Measurements from ENCODE around the gene ARHGAP40. TPM values are rescaled to one million over a fixed set of nuclear protein-coding genes. Genes with fewer than 3 reads are reported as not detected.

Gene ARHGAP40
- total RNA-seq, 1 experiment from 2014 or later, result 0.14 TPM

DNA sequence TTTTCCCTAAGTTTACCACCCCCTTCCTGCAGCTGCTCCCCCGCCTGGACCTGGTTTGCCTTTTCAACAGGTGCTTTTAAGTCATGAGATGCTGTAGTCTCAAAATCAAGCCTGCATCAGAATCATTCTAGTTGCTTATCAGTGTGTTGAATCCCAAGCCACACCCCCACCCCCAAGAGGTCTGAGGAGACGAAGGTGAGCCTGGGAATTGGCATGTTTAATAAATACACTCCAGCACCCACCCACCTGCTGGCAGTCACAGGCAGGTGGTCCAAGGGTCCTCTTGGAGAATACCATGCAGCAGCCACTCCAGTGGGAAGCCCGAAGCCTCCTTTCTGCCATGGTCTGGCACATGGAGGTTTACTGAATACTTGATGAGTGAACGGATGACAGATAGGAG is 21.7 kb upstream of the ARHGAP40 start:
- no TSS peak for BruUV-seq (replicated peaks)
- intact Hi-C loops (cut with micrococcal nuclease; ENCODE audit: unreplicated experiment), result no loop called here
- Histone ChIP-seq H3K4me1 (no peaks in the 10 kb centered on the region), H3K27me3 (replicated peaks; ENCODE audit: control insufficient read depth, insufficient read depth, low read length) (peaks cover 1% of the 10 kb centered on the region; the same call in 1 of the 2 replicates), H3K9me3 (no peaks in the 10 kb centered on the region), H3K36me3 (ENCODE audit: control insufficient read depth, insufficient read depth, low read length) (no peaks in the 10 kb centered on the region), H3K4me3 (ENCODE audit: low read depth, low read length) (no peak overlapping the region)
- H3K4me3 Mint-ChIP-seq (ENCODE audit: unreplicated experiment), result no peak overlapping the region
- no peaks in the 10 kb centered on the region for H3K4me1 Mint-ChIP-seq (ENCODE audit: low read depth, unreplicated experiment)
- TF ChIP-seq, protein P1, sequence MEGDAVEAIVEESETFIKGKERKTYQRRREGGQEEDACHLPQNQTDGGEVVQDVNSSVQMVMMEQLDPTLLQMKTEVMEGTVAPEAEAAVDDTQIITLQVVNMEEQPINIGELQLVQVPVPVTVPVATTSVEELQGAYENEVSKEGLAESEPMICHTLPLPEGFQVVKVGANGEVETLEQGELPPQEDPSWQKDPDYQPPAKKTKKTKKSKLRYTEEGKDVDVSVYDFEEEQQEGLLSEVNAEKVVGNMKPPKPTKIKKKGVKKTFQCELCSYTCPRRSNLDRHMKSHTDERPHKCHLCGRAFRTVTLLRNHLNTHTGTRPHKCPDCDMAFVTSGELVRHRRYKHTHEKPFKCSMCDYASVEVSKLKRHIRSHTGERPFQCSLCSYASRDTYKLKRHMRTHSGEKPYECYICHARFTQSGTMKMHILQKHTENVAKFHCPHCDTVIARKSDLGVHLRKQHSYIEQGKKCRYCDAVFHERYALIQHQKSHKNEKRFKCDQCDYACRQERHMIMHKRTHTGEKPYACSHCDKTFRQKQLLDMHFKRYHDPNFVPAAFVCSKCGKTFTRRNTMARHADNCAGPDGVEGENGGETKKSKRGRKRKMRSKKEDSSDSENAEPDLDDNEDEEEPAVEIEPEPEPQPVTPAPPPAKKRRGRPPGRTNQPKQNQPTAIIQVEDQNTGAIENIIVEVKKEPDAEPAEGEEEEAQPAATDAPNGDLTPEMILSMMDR (IDR thresholded peaks at IDR 0.05; ENCODE audit: insufficient read depth in 1 of 2, low read depth in 1 of 2, low read length in 1 of 2, severe bottlenecking in 1 of 2, unreplicated experiment in 1 of 2), result no peak
- H3K9me3 Mint-ChIP-seq (ENCODE audit: unreplicated experiment), result no peaks in the 10 kb centered on the region
- H3K27me3 Mint-ChIP-seq (ENCODE audit: insufficient read depth, unreplicated experiment), result no peaks in the 10 kb centered on the region
- CTCF ChIA-PET, result no interaction called here
- POLR2A ChIA-PET, result no interaction called here
- no peak overlapping the region for H3K27ac Mint-ChIP-seq (ENCODE audit: unreplicated experiment)
- H3K36me3 Mint-ChIP-seq (ENCODE audit: insufficient read depth, unreplicated experiment), result peaks cover 26% of the 10 kb centered on the region
- DNase-seq, result no peak

DNA sequence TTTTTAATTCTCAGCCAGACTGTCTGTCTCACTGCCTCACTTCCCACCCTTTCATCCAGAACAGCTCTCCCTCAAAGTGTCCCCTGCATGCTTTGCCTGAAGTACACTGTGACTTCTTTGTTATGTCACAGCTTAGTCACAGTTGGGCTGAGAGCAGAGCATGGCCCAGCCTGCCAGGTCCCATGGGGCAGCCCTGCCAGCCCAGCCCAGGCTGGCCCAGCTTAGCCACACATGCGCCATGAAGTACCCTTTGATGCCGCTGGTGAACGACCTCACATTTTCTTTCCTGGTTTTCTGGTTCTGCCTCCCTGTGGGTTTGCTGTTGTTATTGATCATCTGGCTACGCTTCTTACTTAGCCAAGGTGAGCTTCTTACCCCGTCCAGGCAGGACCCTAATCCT is 20.6 kb upstream of the ARHGAP40 start, which contains the start of gene ADIG:
TSS of gene ADIG (plus strand) at position 185 of the 400 bp plus-strand sequence. CDS start at position 239, 54 bp downstream.
- Histone ChIP-seq H3K27me3 (replicated peaks; ENCODE audit: control insufficient read depth, insufficient read depth, low read length) (peaks cover 1% of the 10 kb centered on the region; the same call in 1 of the 2 replicates), H3K9me3 (no peaks in the 10 kb centered on the region), H3K36me3 (ENCODE audit: control insufficient read depth, insufficient read depth, low read length) (no peaks in the 10 kb centered on the region), H3K4me1 (no peaks in the 10 kb centered on the region), H3K4me3 (ENCODE audit: low read depth, low read length) (no peak within 1 kb of the TSS)
- peaks cover 17% of the 10 kb centered on the region for H3K36me3 Mint-ChIP-seq (ENCODE audit: insufficient read depth, unreplicated experiment)
- H3K4me3 Mint-ChIP-seq (ENCODE audit: unreplicated experiment), result no peak within 1 kb of the TSS
- intact Hi-C loops (cut with micrococcal nuclease; ENCODE audit: unreplicated experiment), result no loop called here
- H3K27ac Mint-ChIP-seq (ENCODE audit: unreplicated experiment), result no peak within 1 kb of the TSS
- no peaks in the 10 kb centered on the region for H3K9me3 Mint-ChIP-seq (ENCODE audit: unreplicated experiment)
- TF ChIP-seq, protein P1 (IDR thresholded peaks at IDR 0.05; ENCODE audit: insufficient read depth in 1 of 2, low read depth in 1 of 2, low read length in 1 of 2, severe bottlenecking in 1 of 2, unreplicated experiment in 1 of 2), result no peak
- no peaks in the 10 kb centered on the region for H3K4me1 Mint-ChIP-seq (ENCODE audit: low read depth, unreplicated experiment)
- DNase-seq, result no peak
- ChIA-PET POLR2A (no interaction called here), CTCF (no interaction called here)
- BruUV-seq (replicated peaks), result no TSS peak
- H3K27me3 Mint-ChIP-seq (ENCODE audit: insufficient read depth, unreplicated experiment), result no peaks in the 10 kb centered on the region

DNA sequence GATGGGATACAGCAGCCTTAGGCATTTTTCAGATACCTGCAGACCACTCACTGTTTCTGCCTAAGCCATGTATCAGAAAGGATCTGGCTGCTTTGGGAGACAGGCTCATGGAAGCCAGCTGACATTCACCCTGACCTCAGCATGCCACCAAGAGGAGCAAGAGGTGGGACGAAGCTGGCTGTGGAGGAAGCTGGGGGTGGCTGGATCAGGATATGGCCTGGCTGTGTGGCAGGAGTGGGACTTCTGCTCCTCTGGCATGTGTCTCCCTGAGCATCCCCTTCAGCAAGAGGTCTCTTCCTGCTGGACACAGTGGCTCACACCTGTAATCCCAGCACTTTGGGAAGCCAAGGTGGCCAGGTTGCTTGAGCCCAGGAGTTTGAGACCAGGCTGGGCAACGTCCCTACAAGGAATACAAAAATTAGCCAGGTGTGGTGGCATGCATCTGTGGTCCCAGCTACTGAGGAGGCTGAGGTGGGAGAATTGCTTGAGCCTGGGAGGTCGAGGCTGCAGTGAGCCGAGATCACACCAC is 19.7 kb upstream of the ARHGAP40 start:
- BruUV-seq (replicated peaks), result no TSS peak
- Histone ChIP-seq H3K36me3 (ENCODE audit: control insufficient read depth, insufficient read depth, low read length) (no peaks in the 10 kb centered on the region), H3K4me3 (ENCODE audit: low read depth, low read length) (no peak overlapping the region), H3K4me1 (no peaks in the 10 kb centered on the region), H3K27me3 (replicated peaks; ENCODE audit: control insufficient read depth, insufficient read depth, low read length) (peaks cover 1% of the 10 kb centered on the region; the same call in 1 of the 2 replicates), H3K9me3 (no peaks in the 10 kb centered on the region)
- no peak for DNase-seq
- TF ChIP-seq, protein P1 (IDR thresholded peaks at IDR 0.05; ENCODE audit: insufficient read depth in 1 of 2, low read depth in 1 of 2, low read length in 1 of 2, severe bottlenecking in 1 of 2, unreplicated experiment in 1 of 2), result no peak
- Mint-ChIP-seq H3K27ac (ENCODE audit: unreplicated experiment) (no peak overlapping the region), H3K4me1 (ENCODE audit: low read depth, unreplicated experiment) (no peaks in the 10 kb centered on the region), H3K9me3 (ENCODE audit: unreplicated experiment) (no peaks in the 10 kb centered on the region), H3K27me3 (ENCODE audit: insufficient read depth, unreplicated experiment) (no peaks in the 10 kb centered on the region), H3K4me3 (ENCODE audit: unreplicated experiment) (no peak overlapping the region), H3K36me3 (ENCODE audit: insufficient read depth, unreplicated experiment) (peaks cover 10% of the 10 kb centered on the region)
- intact Hi-C loops (cut with micrococcal nuclease; ENCODE audit: unreplicated experiment), result no loop called here
- CTCF ChIA-PET, result no interaction called here
- POLR2A ChIA-PET, result no interaction called here
